ENCODE results near the gene MGAT4D.

The MGAT4D gene

GRCh38 chr4:140427919-140428471 is 70.1 kb downstream of the MGAT4D start:
- H2AFZ ChIP-seq (ENCODE audit: low read depth, low read length): peak overlapping the region; percentile 75
- ATAC-seq (ENCODE audit: insufficient read depth, low read depth) (no peak), DNase-seq (no peak)
- H3K36me3 ChIP-seq (ENCODE audit: insufficient read depth, low read length): no peaks in the 10 kb centered on the region
- TF ChIP-seq CTCF (IDR thresholded peaks at IDR 0.05; ENCODE audit: borderline replicate concordance, extremely low read depth, low read length, poor library complexity, severe bottlenecking) (no peak), EZH2 (IDR thresholded peaks at IDR 0.05; ENCODE audit: borderline replicate concordance, low read depth, low read length, severe bottlenecking) (no peak)
- H3K4me2 ChIP-seq (ENCODE audit: insufficient read depth, low read length): peak overlapping the region; percentile 81
- H3K27me3 ChIP-seq (ENCODE audit: insufficient read depth, low read length, poor library complexity): peaks cover 59% of the 10 kb centered on the region
- H3K9me3 ChIP-seq (ENCODE audit: insufficient read depth, low read length, severe bottlenecking): no peaks in the 10 kb centered on the region
- no peaks in the 10 kb centered on the region for H3K79me2 ChIP-seq (ENCODE audit: insufficient read depth, low read length)
- H3K4me3 ChIP-seq (ENCODE audit: low read depth in 1 of 2, low read length in 2 of 2): peak overlapping the region; percentile 9 to 62
- no peak overlapping the region for H3K27ac ChIP-seq (ENCODE audit: low read length)
- peak overlapping the region; percentile 47; the same call in 1 of the 2 replicates for H3K9ac ChIP-seq (ENCODE audit: low read depth, low read length)
- peaks cover 20% of the 10 kb centered on the region for H3K4me1 ChIP-seq (ENCODE audit: insufficient read depth, low read length)
- H4K20me1 ChIP-seq (ENCODE audit: insufficient read depth, low read length): no peaks in the 10 kb centered on the region

GRCh38 chr4:140427106-140427918 is 70.8 kb downstream of the MGAT4D start, which contains the start of gene CLGN:
CLGN (minus strand) TSS chr4:140427648; CDS start chr4:140413078, 14,570 bp downstream.
- Histone ChIP-seq H3K27ac (ENCODE audit: low read length) (no peak within 1 kb of the TSS), H3K36me3 (ENCODE audit: insufficient read depth, low read length) (no peaks in the 10 kb centered on the region), H3K79me2 (ENCODE audit: insufficient read depth, low read length) (no peaks in the 10 kb centered on the region), H2AFZ (ENCODE audit: low read depth, low read length) (peak within 1 kb of the TSS; percentile 75), H3K9me3 (ENCODE audit: insufficient read depth, low read length, severe bottlenecking) (no peaks in the 10 kb centered on the region), H3K4me1 (ENCODE audit: insufficient read depth, low read length) (peaks cover 20% of the 10 kb centered on the region), H3K27me3 (ENCODE audit: insufficient read depth, low read length, poor library complexity) (peaks cover 62% of the 10 kb centered on the region), H3K9ac (ENCODE audit: low read depth, low read length) (peak within 1 kb of the TSS; percentile 47; the same call in 1 of the 2 replicates), H4K20me1 (ENCODE audit: insufficient read depth, low read length) (no peaks in the 10 kb centered on the region), H3K4me3 (ENCODE audit: low read depth in 1 of 2, low read length in 2 of 2) (peak within 1 kb of the TSS; percentile 9 to 62), H3K4me2 (ENCODE audit: insufficient read depth, low read length) (peak within 1 kb of the TSS; percentile 81)
- DNase-seq: peak; percentile 69
- TF ChIP-seq CTCF (IDR thresholded peaks at IDR 0.05; ENCODE audit: borderline replicate concordance, extremely low read depth, low read length, poor library complexity, severe bottlenecking) (peak; percentile 57), EZH2 (IDR thresholded peaks at IDR 0.05; ENCODE audit: borderline replicate concordance, low read depth, low read length, severe bottlenecking) (peak; percentile 97)
- ATAC-seq (ENCODE audit: insufficient read depth, low read depth): peak; percentile 92

GRCh38 chr4:140426610-140427105 is 71.4 kb downstream of the MGAT4D start:
- peak overlapping the region; percentile 75 for H2AFZ ChIP-seq (ENCODE audit: low read depth, low read length)
- ATAC-seq (ENCODE audit: insufficient read depth, low read depth): peak; percentile 44

More at GRCh38 chr4:140426610-140427105, 71.4 kb downstream of the MGAT4D start:
- Histone ChIP-seq H3K4me1 (ENCODE audit: insufficient read depth, low read length) (peaks cover 20% of the 10 kb centered on the region), H3K79me2 (ENCODE audit: insufficient read depth, low read length) (no peaks in the 10 kb centered on the region), H3K9me3 (ENCODE audit: insufficient read depth, low read length, severe bottlenecking) (no peaks in the 10 kb centered on the region), H3K27me3 (ENCODE audit: insufficient read depth, low read length, poor library complexity) (peaks cover 62% of the 10 kb centered on the region), H3K4me2 (ENCODE audit: insufficient read depth, low read length) (peak overlapping the region; percentile 81), H4K20me1 (ENCODE audit: insufficient read depth, low read length) (no peaks in the 10 kb centered on the region), H3K27ac (ENCODE audit: low read length) (no peak overlapping the region), H3K9ac (ENCODE audit: low read depth, low read length) (peak overlapping the region; percentile 47; the same call in 1 of the 2 replicates), H3K4me3 (ENCODE audit: low read depth in 1 of 2, low read length in 2 of 2) (peak overlapping the region; percentile 9 to 62; a peak in 3 of 4 replicates), H3K36me3 (ENCODE audit: insufficient read depth, low read length) (no peaks in the 10 kb centered on the region)
- peak; percentile 16 for DNase-seq
- TF ChIP-seq EZH2 (IDR thresholded peaks at IDR 0.05; ENCODE audit: borderline replicate concordance, low read depth, low read length, severe bottlenecking): no peak
- no peak for TF ChIP-seq CTCF (IDR thresholded peaks at IDR 0.05; ENCODE audit: borderline replicate concordance, extremely low read depth, low read length, poor library complexity, severe bottlenecking)
